Measurements from ENCODE around the gene CDK14.

DNA sequence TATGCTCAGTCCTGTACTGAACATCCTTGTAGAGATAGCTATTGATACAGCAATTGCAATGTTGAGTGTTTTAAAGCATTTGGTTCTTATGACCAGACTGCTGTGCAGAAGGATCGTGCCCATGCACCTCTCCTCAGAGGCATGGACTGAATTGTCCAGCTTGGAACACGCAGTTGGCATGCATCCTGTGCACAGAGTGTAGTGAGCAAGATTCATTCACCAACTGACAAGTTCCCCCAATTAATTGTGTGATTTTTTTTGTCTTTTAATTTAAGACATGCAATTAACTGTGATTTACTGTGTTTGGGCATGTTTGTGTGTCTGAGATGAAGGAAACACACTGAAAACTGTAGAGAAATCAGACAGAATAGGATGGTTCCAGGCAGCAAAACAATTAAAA lies 323.7 kb downstream of the CDK14 start:
- TF ChIP-seq, protein P1, sequence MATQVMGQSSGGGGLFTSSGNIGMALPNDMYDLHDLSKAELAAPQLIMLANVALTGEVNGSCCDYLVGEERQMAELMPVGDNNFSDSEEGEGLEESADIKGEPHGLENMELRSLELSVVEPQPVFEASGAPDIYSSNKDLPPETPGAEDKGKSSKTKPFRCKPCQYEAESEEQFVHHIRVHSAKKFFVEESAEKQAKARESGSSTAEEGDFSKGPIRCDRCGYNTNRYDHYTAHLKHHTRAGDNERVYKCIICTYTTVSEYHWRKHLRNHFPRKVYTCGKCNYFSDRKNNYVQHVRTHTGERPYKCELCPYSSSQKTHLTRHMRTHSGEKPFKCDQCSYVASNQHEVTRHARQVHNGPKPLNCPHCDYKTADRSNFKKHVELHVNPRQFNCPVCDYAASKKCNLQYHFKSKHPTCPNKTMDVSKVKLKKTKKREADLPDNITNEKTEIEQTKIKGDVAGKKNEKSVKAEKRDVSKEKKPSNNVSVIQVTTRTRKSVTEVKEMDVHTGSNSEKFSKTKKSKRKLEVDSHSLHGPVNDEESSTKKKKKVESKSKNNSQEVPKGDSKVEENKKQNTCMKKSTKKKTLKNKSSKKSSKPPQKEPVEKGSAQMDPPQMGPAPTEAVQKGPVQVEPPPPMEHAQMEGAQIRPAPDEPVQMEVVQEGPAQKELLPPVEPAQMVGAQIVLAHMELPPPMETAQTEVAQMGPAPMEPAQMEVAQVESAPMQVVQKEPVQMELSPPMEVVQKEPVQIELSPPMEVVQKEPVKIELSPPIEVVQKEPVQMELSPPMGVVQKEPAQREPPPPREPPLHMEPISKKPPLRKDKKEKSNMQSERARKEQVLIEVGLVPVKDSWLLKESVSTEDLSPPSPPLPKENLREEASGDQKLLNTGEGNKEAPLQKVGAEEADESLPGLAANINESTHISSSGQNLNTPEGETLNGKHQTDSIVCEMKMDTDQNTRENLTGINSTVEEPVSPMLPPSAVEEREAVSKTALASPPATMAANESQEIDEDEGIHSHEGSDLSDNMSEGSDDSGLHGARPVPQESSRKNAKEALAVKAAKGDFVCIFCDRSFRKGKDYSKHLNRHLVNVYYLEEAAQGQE (IDR thresholded peaks at IDR 0.05; ENCODE audit: borderline replicate concordance) = no peak
- TF ChIP-seq, protein P2, sequence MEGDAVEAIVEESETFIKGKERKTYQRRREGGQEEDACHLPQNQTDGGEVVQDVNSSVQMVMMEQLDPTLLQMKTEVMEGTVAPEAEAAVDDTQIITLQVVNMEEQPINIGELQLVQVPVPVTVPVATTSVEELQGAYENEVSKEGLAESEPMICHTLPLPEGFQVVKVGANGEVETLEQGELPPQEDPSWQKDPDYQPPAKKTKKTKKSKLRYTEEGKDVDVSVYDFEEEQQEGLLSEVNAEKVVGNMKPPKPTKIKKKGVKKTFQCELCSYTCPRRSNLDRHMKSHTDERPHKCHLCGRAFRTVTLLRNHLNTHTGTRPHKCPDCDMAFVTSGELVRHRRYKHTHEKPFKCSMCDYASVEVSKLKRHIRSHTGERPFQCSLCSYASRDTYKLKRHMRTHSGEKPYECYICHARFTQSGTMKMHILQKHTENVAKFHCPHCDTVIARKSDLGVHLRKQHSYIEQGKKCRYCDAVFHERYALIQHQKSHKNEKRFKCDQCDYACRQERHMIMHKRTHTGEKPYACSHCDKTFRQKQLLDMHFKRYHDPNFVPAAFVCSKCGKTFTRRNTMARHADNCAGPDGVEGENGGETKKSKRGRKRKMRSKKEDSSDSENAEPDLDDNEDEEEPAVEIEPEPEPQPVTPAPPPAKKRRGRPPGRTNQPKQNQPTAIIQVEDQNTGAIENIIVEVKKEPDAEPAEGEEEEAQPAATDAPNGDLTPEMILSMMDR (IDR thresholded peaks at IDR 0.05; ENCODE audit: poor library complexity, severe bottlenecking) = no peak
- TF ChIP-seq POLR2AphosphoS5 (IDR thresholded peaks at IDR 0.05) (no peak), MXI1 (conservative IDR thresholded peaks at IDR 0.05; ENCODE audit: poor library complexity, severe bottlenecking) (no peak), EP300 (conservative IDR thresholded peaks at IDR 0.05; ENCODE audit: poor library complexity, severe bottlenecking) (no peak)
